Muscle of leg (tissue), 16 donors: ENCODE data around the gene SNTB2. TPM values are rescaled to one million over a fixed set of nuclear protein-coding genes. Genes with fewer than 3 reads are reported as not detected.
"Not testable (repeated sequence)": the region's sequence is repeated elsewhere in the genome, so short reads cannot be mapped to it uniquely, and the experiment has no call there.

Experiments
- DNase-seq: peaks from one replicate; pipeline ENCODE4 v3.0.0; 2013
- H3K27ac ChIP-seq: one replicate; pipeline ENCODE4 v1.5.1; 2013; ENCODE audit warnings: mild to moderate bottlenecking, low read length, control low read depth
- H3K27me3 ChIP-seq: one replicate; pipeline ENCODE4 v1.6.1; 2013; ENCODE audit warnings: low read length; ENCODE audit not compliant: control insufficient read depth, insufficient read depth
- H3K36me3 ChIP-seq: one replicate; pipeline ENCODE4 v1.6.1; 2013; ENCODE audit warnings: low read length; ENCODE audit not compliant: control insufficient read depth, insufficient read depth
- H3K4me1 ChIP-seq: one replicate; pipeline ENCODE4 v1.6.1; 2013; ENCODE audit warnings: low read length; ENCODE audit not compliant: control insufficient read depth, insufficient read depth
- H3K4me3 ChIP-seq: one replicate; pipeline ENCODE4 v1.5.1; 2013; ENCODE audit warnings: low read length, control low read depth
- H3K9me3 ChIP-seq: replicated peaks from 2 replicates; pipeline ENCODE4 v1.6.1; 2013; ENCODE audit warnings: low read depth, low read length; ENCODE audit not compliant: control insufficient read depth
- WGBS: methylation state at CpG from one replicate; pipeline ENCODE4 v1.1.5; 2013; ENCODE audit warnings: missing lambda C conversion rate; ENCODE audit not compliant: insufficient coverage; 5-methylcytosine and 5-hydroxymethylcytosine counted together
- long read RNA-seq, 11 donors: transcript quantifications; one replicate each; lab custom pipeline, GENCODE V29; 2026
- polyA plus RNA-seq, 8 donors: library from polyadenylated mRNA; unstranded; fragments of 120-200 nt; gene quantifications; one replicate each; pipeline versions ENCODE4 v1.2.1 to v1.2.3, GENCODE V29; 2013; ENCODE audit warnings: inconsistent platforms in 1 of 8, low replicate concordance in 1 of 8; ENCODE audit not compliant: insufficient read length in 8 of 8, insufficient read depth in 1 of 8
- total RNA-seq: library from RNA; stranded (reverse); fragments of 120-200 nt; gene quantifications from one replicate; pipeline ENCODE4 v1.2.4, GENCODE V29; 2013

Gene SNTB2
- total RNA-seq: 21.2 TPM
- polyA plus RNA-seq: 10 to 100 TPM; 10.4 to 19.7 (median 13.6) TPM
- long read RNA-seq, donor 1, full-length matches to known transcripts: 1 of 1 reads
- long read RNA-seq, donor 1, partial matches to known transcripts: 0 of 1 reads
- long read RNA-seq, donor 1, other reads (novel, unspliced or antisense): 0 of 1 reads
- long read RNA-seq, donor 2, full-length matches to known transcripts: 1 of 1 reads
- long read RNA-seq, donor 2, partial matches to known transcripts: 0 of 1 reads
- long read RNA-seq, donor 2, other reads (novel, unspliced or antisense): 0 of 1 reads
- long read RNA-seq, donor 3, full-length matches to known transcripts: 1 of 1 reads
- long read RNA-seq, donor 3, partial matches to known transcripts: 0 of 1 reads
- long read RNA-seq, donor 3, other reads (novel, unspliced or antisense): 0 of 1 reads
- long read RNA-seq, donor 4, full-length matches to known transcripts: 3 of 3 reads
- long read RNA-seq, donor 4, partial matches to known transcripts: 0 of 3 reads
- long read RNA-seq, donor 4, other reads (novel, unspliced or antisense): 0 of 3 reads
- long read RNA-seq, donor 5, full-length matches to known transcripts: 7 of 7 reads
- long read RNA-seq, donor 5, partial matches to known transcripts: 0 of 7 reads
- long read RNA-seq, donor 5, other reads (novel, unspliced or antisense): 0 of 7 reads
- long read RNA-seq, donor 6, full-length matches to known transcripts: 3 of 3 reads
- long read RNA-seq, donor 6, partial matches to known transcripts: 0 of 3 reads
- long read RNA-seq, donor 6, other reads (novel, unspliced or antisense): 0 of 3 reads
- long read RNA-seq, donor 7, full-length matches to known transcripts: 2 of 2 reads
- long read RNA-seq, donor 7, partial matches to known transcripts: 0 of 2 reads
- long read RNA-seq, donor 7, other reads (novel, unspliced or antisense): 0 of 2 reads
- long read RNA-seq, donor 8, full-length matches to known transcripts: 1 of 1 reads
- long read RNA-seq, donor 8, partial matches to known transcripts: 0 of 1 reads
- long read RNA-seq, donor 8, other reads (novel, unspliced or antisense): 0 of 1 reads
- long read RNA-seq, donor 9: 0 reads
- long read RNA-seq, donor 10, full-length matches to known transcripts: 5 of 5 reads
- long read RNA-seq, donor 10, partial matches to known transcripts: 0 of 5 reads
- long read RNA-seq, donor 10, other reads (novel, unspliced or antisense): 0 of 5 reads
- long read RNA-seq, donor 11, full-length matches to known transcripts: 2 of 2 reads
- long read RNA-seq, donor 11, partial matches to known transcripts: 0 of 2 reads
- long read RNA-seq, donor 11, other reads (novel, unspliced or antisense): 0 of 2 reads

GRCh38 chr16:69186642-69187445 is at the start of gene SNTB2:
TSS of gene SNTB2 (plus strand) at chr16:69187164. CDS start at chr16:69187167, 3 bp downstream.
- no peaks in the 10 kb centered on the region for H3K27me3 ChIP-seq
- H3K9me3 ChIP-seq: no peaks in the 10 kb centered on the region
- peak; percentile 97 for DNase-seq
- H3K4me3 ChIP-seq: peak within 1 kb of the TSS; percentile 86
- H3K27ac ChIP-seq: peak within 1 kb of the TSS; percentile 86
- WGBS: under 1% methylated on average over 69 of the region's 69 CpGs
- peaks cover 29% of the 10 kb centered on the region for H3K4me1 ChIP-seq
- H3K36me3 ChIP-seq: no peaks in the 10 kb centered on the region

GRCh38 chr16:69138608-69139007 is 48.4 kb upstream of the SNTB2 start:
- WGBS: 67% methylated on average over 1 of the region's 2 CpGs
- DNase-seq: no peak
- Histone ChIP-seq H3K4me3 (no peak overlapping the region), H3K27ac (no peak overlapping the region), H3K9me3 (no peaks in the 10 kb centered on the region), H3K27me3 (no peaks in the 10 kb centered on the region), H3K36me3 (peaks cover 53% of the 10 kb centered on the region), H3K4me1 (no peaks in the 10 kb centered on the region)

- H3K27me3 ChIP-seq, H3K4me1 ChIP-seq, DNase-seq, H3K4me3 ChIP-seq, H3K27ac ChIP-seq, H3K9me3 ChIP-seq: not testable (repeated sequence)
- peaks cover 60% of the 10 kb centered on the region for H3K36me3 ChIP-seq
- WGBS: no CpG with 5 or more reads among the region's 7 CpGs
Observed at GRCh38 chr16:69139464-69139863, 47.5 kb upstream of the SNTB2 start.

- WGBS: 89% methylated on average over 1 of the region's 5 CpGs
Observed at GRCh38 chr16:69141014-69141413, 46.0 kb upstream of the SNTB2 start.

GRCh38 chr16:69141936-69142335 is 45.0 kb upstream of the SNTB2 start:
- DNase-seq: no peak
- no peaks in the 10 kb centered on the region for H3K27me3 ChIP-seq
- no peak overlapping the region for H3K27ac ChIP-seq
- peaks cover 63% of the 10 kb centered on the region for H3K36me3 ChIP-seq
- no peak overlapping the region for H3K4me3 ChIP-seq
- no peaks in the 10 kb centered on the region for H3K4me1 ChIP-seq
- WGBS: no CpG with 5 or more reads among the region's 4 CpGs
- no peaks in the 10 kb centered on the region for H3K9me3 ChIP-seq

More at GRCh38 chr16:69141014-69141413, 46.0 kb upstream of the SNTB2 start:
- Histone ChIP-seq H3K36me3 (peaks cover 62% of the 10 kb centered on the region), H3K4me1 (no peaks in the 10 kb centered on the region), H3K27me3 (no peaks in the 10 kb centered on the region), H3K9me3 (no peaks in the 10 kb centered on the region), H3K27ac (no peak overlapping the region), H3K4me3 (no peak overlapping the region)
- no peak for DNase-seq

GRCh38 chr16:69143116-69143515 is 43.8 kb upstream of the SNTB2 start:
- Histone ChIP-seq H3K36me3 (peaks cover 62% of the 10 kb centered on the region), H3K4me3 (no peak overlapping the region)
- 88% methylated on average over 7 of the region's 11 CpGs for WGBS

GRCh38 chr16:69145658-69146057 is 41.3 kb upstream of the SNTB2 start:
- no peak for DNase-seq
- no peaks in the 10 kb centered on the region for H3K27me3 ChIP-seq
- 100% methylated on average over 1 of the region's 4 CpGs for WGBS
- H3K27ac ChIP-seq: no peak overlapping the region
- H3K36me3 ChIP-seq: peaks cover 64% of the 10 kb centered on the region
- no peaks in the 10 kb centered on the region for H3K4me1 ChIP-seq
- no peaks in the 10 kb centered on the region for H3K9me3 ChIP-seq
- H3K4me3 ChIP-seq: no peak overlapping the region

More at GRCh38 chr16:69143116-69143515, 43.8 kb upstream of the SNTB2 start:
- Histone ChIP-seq H3K9me3 (no peaks in the 10 kb centered on the region), H3K4me1 (no peaks in the 10 kb centered on the region), H3K27me3 (no peaks in the 10 kb centered on the region), H3K27ac (no peak overlapping the region)
- DNase-seq: no peak

GRCh38 chr16:69149621-69150020 is 37.3 kb upstream of the SNTB2 start:
- not testable (repeated sequence) for H3K27me3 ChIP-seq, H3K9me3 ChIP-seq, H3K27ac ChIP-seq, H3K4me3 ChIP-seq, H3K4me1 ChIP-seq, DNase-seq
- H3K36me3 ChIP-seq: peaks cover 64% of the 10 kb centered on the region
- WGBS: 92% methylated on average over 5 of the region's 9 CpGs
